ENCODE results near the gene ZFYVE9. TPM values are rescaled to one million over a fixed set of nuclear protein-coding genes. Genes with fewer than 3 reads are reported as not detected.

The ZFYVE9 gene
- total RNA-seq, 1 experiment from 2014 or later, result 2.2 TPM

DNA sequence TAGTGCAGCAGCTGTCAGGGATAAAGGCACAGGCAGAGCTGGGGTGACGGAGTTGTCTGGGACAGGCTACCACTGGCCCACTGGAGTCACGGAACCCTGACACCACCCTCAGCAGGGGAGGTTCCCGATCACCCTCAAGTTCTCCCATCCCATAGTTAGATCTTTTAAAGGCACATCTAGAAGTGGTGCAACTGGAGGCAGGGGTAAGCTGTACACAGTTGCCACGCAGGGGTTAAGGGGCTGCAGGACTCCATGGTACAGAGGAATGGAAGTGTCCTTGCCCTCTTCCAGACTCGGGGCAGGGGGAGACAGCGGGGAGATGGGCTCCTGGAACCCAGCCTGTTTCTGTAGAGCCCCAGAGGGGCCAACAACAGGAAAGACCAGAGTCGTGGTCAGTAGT is 210.8 kb downstream of the ZFYVE9 start:
- H3K27ac ChIP-seq (ENCODE audit: low read length), result no peak overlapping the region
- H3K9ac ChIP-seq (ENCODE audit: low read length), result no peak overlapping the region
- no peak overlapping the region for H3K4me3 ChIP-seq (ENCODE audit: low read length)
- H4K20me1 ChIP-seq (ENCODE audit: insufficient read depth, low read depth, low read length), result no peaks in the 10 kb centered on the region
- no peaks in the 10 kb centered on the region for H3K9me3 ChIP-seq (ENCODE audit: low read length)
- no peaks in the 10 kb centered on the region for H3K27me3 ChIP-seq (ENCODE audit: low read length)
- H2AFZ ChIP-seq (ENCODE audit: low read length), result no peak overlapping the region
- no peak for DNase-seq
- peaks cover 8% of the 10 kb centered on the region; the same call in 1 of the 2 replicates for H3K36me3 ChIP-seq (ENCODE audit: insufficient read depth, low read length)
- H3K4me2 ChIP-seq (ENCODE audit: low read depth, low read length, poor library complexity, severe bottlenecking), result no peak overlapping the region
- no peaks in the 10 kb centered on the region for H3K9me2 ChIP-seq (replicated peaks; ENCODE audit: insufficient read depth, low read length)
- H3K4me1 ChIP-seq (ENCODE audit: low read length), result no peaks in the 10 kb centered on the region
- H3K79me2 ChIP-seq (ENCODE audit: low read length), result no peaks in the 10 kb centered on the region

DNA sequence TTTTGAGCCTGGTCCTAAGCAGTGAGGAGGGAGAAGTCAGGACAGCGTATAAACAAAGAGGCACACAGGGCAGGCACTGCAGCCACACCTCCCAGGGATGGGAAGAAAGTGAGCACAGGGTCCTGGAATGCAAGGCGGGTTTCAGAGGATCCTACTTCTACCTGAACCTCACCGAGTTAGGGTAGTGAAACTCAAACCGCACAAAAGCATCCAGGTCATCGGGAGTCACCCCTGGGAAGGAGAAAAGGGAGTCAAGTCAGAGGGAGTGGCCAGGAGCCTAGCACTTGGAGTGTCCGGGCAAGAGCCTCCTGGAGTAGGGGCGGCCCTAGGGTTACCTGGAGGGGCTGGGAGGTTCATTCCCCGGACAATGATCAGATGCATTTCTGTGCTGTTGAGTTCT is 213.5 kb downstream of the ZFYVE9 start:
- no peak overlapping the region for H3K4me3 ChIP-seq (ENCODE audit: low read length)
- no peaks in the 10 kb centered on the region for H3K27me3 ChIP-seq (ENCODE audit: low read length)
- peaks cover 8% of the 10 kb centered on the region; the same call in 1 of the 2 replicates for H3K36me3 ChIP-seq (ENCODE audit: insufficient read depth, low read length)
- H3K9me2 ChIP-seq (replicated peaks; ENCODE audit: insufficient read depth, low read length), result no peaks in the 10 kb centered on the region
- DNase-seq, result no peak
- H3K4me1 ChIP-seq (ENCODE audit: low read length), result no peaks in the 10 kb centered on the region
- H3K4me2 ChIP-seq (ENCODE audit: low read depth, low read length, poor library complexity, severe bottlenecking), result no peak overlapping the region
- H4K20me1 ChIP-seq (ENCODE audit: insufficient read depth, low read depth, low read length), result no peaks in the 10 kb centered on the region
- H3K27ac ChIP-seq (ENCODE audit: low read length), result no peak overlapping the region
- no peak overlapping the region for H2AFZ ChIP-seq (ENCODE audit: low read length)
- H3K9me3 ChIP-seq (ENCODE audit: low read length), result no peaks in the 10 kb centered on the region
- H3K9ac ChIP-seq (ENCODE audit: low read length), result no peak overlapping the region
- H3K79me2 ChIP-seq (ENCODE audit: low read length), result no peaks in the 10 kb centered on the region

DNA sequence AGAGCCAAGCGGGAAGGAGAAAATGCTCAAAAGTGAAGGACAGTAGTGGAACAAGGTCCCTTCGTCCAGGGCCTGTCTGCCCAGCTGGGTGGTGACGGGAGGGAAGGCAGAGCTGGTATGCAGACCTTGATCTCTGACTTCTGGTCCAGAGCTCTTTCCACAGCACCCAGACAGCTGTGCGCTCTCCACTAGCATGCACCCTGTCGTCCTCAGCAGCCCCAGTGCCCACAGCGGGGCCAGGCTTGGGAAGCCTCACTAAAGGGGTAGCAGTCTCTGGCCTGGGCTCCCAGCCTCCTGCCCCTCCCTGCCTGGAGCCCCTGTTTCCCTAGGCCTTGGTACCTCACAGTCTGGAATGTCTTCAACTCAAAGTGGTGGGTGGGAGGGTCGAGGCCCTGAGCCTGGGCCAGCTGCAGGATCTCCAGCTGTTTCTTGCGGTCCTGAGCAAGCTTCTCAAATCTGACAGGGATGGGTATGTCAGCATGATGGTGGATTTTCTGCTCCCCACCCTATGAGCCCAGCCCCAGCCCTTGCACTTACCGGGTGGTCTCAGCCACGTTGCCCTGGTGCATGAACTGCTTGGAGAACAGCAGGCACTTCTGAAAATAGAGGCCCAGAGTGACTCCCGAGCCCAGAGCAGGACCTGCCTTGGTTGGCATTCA is 214.1 kb downstream of the ZFYVE9 start:
- Histone ChIP-seq H3K27ac (ENCODE audit: low read length) (no peak overlapping the region), H3K36me3 (ENCODE audit: insufficient read depth, low read length) (peaks cover 8% of the 10 kb centered on the region; the same call in 1 of the 2 replicates), H4K20me1 (ENCODE audit: insufficient read depth, low read depth, low read length) (no peaks in the 10 kb centered on the region), H3K4me2 (ENCODE audit: low read depth, low read length, poor library complexity, severe bottlenecking) (no peak overlapping the region), H3K9me2 (replicated peaks; ENCODE audit: insufficient read depth, low read length) (no peaks in the 10 kb centered on the region), H3K79me2 (ENCODE audit: low read length) (no peaks in the 10 kb centered on the region), H2AFZ (ENCODE audit: low read length) (no peak overlapping the region), H3K4me1 (ENCODE audit: low read length) (no peaks in the 10 kb centered on the region), H3K4me3 (ENCODE audit: low read length) (no peak overlapping the region), H3K9me3 (ENCODE audit: low read length) (no peaks in the 10 kb centered on the region), H3K9ac (ENCODE audit: low read length) (no peak overlapping the region), H3K27me3 (ENCODE audit: low read length) (no peaks in the 10 kb centered on the region)
- no peak for DNase-seq

DNA sequence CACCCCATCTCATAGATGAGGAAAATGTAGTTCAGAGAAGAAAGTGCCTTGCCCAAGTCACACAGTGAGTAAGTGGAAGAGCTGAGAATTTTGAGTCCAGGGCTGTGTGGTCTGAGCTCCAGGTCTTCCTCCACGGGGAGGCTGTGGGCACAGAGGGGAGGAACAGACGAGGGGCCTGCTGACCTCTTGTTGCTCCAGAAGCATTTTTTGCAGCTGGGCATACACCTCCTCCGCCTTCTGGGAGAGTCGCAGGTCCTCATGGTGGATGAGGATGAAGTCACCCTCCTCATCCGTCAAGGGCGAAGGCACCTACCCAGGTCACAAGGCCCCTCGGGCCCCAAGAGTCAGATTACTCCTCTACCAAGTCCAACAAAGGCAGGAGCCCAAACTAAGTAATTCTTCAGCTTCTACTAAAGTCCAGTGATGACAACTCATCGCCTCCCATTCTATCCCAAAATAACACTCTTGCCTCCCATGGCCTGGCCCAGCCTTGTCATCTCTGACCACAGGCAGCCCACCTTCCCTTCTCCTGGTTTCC is 215.0 kb downstream of the ZFYVE9 start:
- no peaks in the 10 kb centered on the region for H3K27me3 ChIP-seq (ENCODE audit: low read length)
- H3K9me3 ChIP-seq (ENCODE audit: low read length), result no peaks in the 10 kb centered on the region
- H3K9me2 ChIP-seq (replicated peaks; ENCODE audit: insufficient read depth, low read length), result no peaks in the 10 kb centered on the region
- H3K79me2 ChIP-seq (ENCODE audit: low read length), result no peaks in the 10 kb centered on the region
- H3K36me3 ChIP-seq (ENCODE audit: insufficient read depth, low read length), result peaks cover 8% of the 10 kb centered on the region; the same call in 1 of the 2 replicates
- no peak overlapping the region for H3K27ac ChIP-seq (ENCODE audit: low read length)
- no peak overlapping the region for H3K4me3 ChIP-seq (ENCODE audit: low read length)
- no peaks in the 10 kb centered on the region for H4K20me1 ChIP-seq (ENCODE audit: insufficient read depth, low read depth, low read length)
- no peak overlapping the region for H3K4me2 ChIP-seq (ENCODE audit: low read depth, low read length, poor library complexity, severe bottlenecking)
- DNase-seq, result no peak
- no peaks in the 10 kb centered on the region for H3K4me1 ChIP-seq (ENCODE audit: low read length)
- H3K9ac ChIP-seq (ENCODE audit: low read length), result no peak overlapping the region
- H2AFZ ChIP-seq (ENCODE audit: low read length), result no peak overlapping the region

DNA sequence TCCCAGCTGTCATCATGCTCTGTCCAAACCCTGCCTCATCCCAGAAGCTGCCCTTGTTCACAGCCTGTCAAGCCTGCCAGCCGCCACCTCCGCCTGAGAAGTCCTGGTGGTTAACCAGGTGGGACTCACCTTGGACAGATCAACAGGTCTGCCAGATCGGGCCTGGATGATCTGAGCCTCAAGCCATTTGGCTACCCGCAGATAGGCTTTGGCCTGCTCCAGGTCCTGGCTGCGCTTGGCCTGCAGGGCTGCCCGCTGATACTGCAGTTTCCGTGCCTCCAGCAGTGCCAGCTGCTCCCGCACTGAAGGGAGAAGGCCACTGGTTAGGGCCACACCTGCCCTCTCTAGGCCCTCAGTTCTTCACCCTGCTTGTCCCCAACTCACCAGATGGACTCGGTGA is 215.5 kb downstream of the ZFYVE9 start:
- H3K27me3 ChIP-seq (ENCODE audit: low read length), result no peaks in the 10 kb centered on the region
- no peaks in the 10 kb centered on the region for H4K20me1 ChIP-seq (ENCODE audit: insufficient read depth, low read depth, low read length)
- no peak overlapping the region for H3K27ac ChIP-seq (ENCODE audit: low read length)
- H3K4me2 ChIP-seq (ENCODE audit: low read depth, low read length, poor library complexity, severe bottlenecking), result no peak overlapping the region
- DNase-seq, result no peak
- H3K4me3 ChIP-seq (ENCODE audit: low read length), result no peak overlapping the region
- H3K9me2 ChIP-seq (replicated peaks; ENCODE audit: insufficient read depth, low read length), result no peaks in the 10 kb centered on the region
- H3K36me3 ChIP-seq (ENCODE audit: insufficient read depth, low read length), result peaks cover 8% of the 10 kb centered on the region; the same call in 1 of the 2 replicates
- no peak overlapping the region for H3K9ac ChIP-seq (ENCODE audit: low read length)
- H3K9me3 ChIP-seq (ENCODE audit: low read length), result no peaks in the 10 kb centered on the region
- no peaks in the 10 kb centered on the region for H3K79me2 ChIP-seq (ENCODE audit: low read length)
- no peak overlapping the region for H2AFZ ChIP-seq (ENCODE audit: low read length)
- H3K4me1 ChIP-seq (ENCODE audit: low read length), result no peaks in the 10 kb centered on the region

DNA sequence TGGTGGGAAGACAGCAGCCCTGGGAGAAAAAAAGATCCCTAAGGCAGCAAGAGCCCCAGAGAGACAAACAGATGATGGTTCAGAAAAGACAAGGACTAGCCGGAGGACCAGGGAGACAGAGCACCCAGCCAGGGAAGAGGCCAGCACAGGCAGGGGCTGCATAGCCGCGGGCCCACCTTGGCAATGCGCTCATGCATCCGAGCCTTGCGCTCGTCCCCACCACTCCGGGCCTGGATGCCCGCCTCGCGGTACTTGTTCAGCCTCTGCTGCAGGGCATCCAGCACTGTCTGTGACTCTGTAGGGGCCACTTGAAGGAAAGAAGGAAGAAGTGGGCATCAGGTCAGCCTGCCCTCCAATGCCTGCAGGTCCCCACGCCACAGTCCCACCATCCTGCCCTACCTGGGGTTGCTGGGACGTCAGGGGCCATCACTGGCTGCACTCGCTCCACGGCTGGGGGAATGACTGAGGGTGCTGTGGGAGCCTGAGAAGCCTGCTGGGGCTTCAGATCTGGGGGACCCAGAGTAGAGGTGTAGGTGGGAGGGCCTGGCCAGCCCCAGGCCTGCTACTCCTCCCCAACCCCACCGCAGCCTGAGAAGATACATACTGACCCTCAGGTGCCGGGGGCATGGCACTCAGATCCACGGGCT is 217.1 kb downstream of the ZFYVE9 start:
- Histone ChIP-seq H3K79me2 (ENCODE audit: low read length) (peaks cover 7% of the 10 kb centered on the region), H3K4me2 (ENCODE audit: low read depth, low read length, poor library complexity, severe bottlenecking) (no peak overlapping the region), H3K4me3 (ENCODE audit: low read length) (no peak overlapping the region), H3K4me1 (ENCODE audit: low read length) (0 out of 2 replicates have a peak, but pooled peaks cover under 1% of the 10 kb centered on the region), H3K9me3 (ENCODE audit: low read length) (no peaks in the 10 kb centered on the region), H3K9me2 (replicated peaks; ENCODE audit: insufficient read depth, low read length) (no peaks in the 10 kb centered on the region), H3K9ac (ENCODE audit: low read length) (no peak overlapping the region), H4K20me1 (ENCODE audit: insufficient read depth, low read depth, low read length) (no peaks in the 10 kb centered on the region), H2AFZ (ENCODE audit: low read length) (no peak overlapping the region), H3K27me3 (ENCODE audit: low read length) (no peaks in the 10 kb centered on the region), H3K27ac (ENCODE audit: low read length) (no peak overlapping the region), H3K36me3 (ENCODE audit: insufficient read depth, low read length) (peaks cover 9% of the 10 kb centered on the region)
- no peak for DNase-seq

DNA sequence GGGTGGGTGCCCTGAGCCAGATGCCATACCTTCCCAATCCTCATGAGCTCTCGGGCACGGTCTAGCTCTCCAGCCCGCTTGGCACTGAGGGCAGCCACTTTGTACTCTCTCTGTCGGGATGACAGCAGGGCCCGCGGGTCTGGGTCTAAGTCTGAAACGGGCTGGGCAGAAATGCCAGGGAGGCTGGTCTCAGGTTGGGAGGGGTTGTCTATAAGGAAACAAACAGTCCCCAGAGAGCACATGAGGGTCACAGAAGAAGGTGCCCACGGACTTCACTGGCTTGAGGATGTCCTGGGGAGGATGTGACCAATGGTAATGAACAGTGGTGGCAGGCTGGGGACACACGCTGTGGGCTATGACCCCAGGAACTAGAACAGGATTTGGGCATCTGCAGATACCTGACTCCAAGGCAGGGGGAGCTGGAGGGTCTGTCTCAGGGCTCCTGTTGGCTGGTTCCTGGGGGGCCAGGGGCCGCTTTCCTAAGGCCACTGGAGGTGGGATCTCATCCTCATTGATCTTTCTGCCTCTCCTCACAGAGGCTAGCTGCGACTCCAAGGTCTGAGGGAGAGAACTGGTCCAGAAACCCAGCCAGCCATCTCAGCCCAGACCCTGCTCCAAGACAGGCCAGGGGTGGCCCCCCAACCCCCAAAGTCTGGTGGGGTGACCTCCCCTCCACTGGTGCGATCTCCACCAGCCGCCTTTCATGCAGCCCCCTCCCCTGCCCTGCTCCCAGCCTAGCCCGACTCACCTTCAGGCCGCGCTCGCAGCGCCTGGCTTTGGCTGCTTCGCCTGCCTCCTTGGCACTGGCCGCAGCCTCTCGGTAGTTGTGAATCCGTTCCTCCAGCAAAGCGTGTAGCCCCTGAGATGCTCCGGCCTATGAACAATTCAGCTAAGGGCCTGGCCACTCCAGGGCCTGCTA is 218.0 kb downstream of the ZFYVE9 start:
- Histone ChIP-seq H2AFZ (ENCODE audit: low read length) (no peak overlapping the region), H3K27me3 (ENCODE audit: low read length) (no peaks in the 10 kb centered on the region), H3K4me1 (ENCODE audit: low read length) (peaks cover 10% of the 10 kb centered on the region), H4K20me1 (ENCODE audit: insufficient read depth, low read depth, low read length) (no peaks in the 10 kb centered on the region), H3K4me2 (ENCODE audit: low read depth, low read length, poor library complexity, severe bottlenecking) (no peak overlapping the region), H3K79me2 (ENCODE audit: low read length) (peaks cover 16% of the 10 kb centered on the region), H3K27ac (ENCODE audit: low read length) (no peak overlapping the region), H3K9me3 (ENCODE audit: low read length) (no peaks in the 10 kb centered on the region), H3K9me2 (replicated peaks; ENCODE audit: insufficient read depth, low read length) (no peaks in the 10 kb centered on the region), H3K4me3 (ENCODE audit: low read length) (no peak overlapping the region), H3K9ac (ENCODE audit: low read length) (no peak overlapping the region), H3K36me3 (ENCODE audit: insufficient read depth, low read length) (peaks cover 10% of the 10 kb centered on the region)
- DNase-seq, result no peak

DNA sequence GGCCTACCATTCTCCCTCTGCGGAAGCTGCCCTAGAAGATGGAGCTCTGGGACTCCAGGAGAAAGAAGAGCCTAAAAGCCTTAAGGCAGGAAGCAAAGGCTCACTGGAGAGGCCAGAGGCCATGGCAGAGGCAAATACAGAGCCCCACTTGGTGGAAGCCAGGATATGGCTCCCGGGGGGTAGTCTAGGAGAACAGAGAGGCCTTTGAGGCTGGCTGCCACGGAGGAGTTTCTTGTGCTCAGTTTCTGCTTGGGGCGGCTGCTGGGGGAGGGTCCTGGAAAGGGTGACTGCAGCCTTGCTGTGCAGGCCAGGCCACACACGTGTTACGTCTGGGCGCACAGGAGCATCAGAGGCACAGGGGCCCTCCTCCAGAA is 218.7 kb downstream of the ZFYVE9 start:
- Histone ChIP-seq H3K4me2 (ENCODE audit: low read depth, low read length, poor library complexity, severe bottlenecking) (no peak overlapping the region), H4K20me1 (ENCODE audit: insufficient read depth, low read depth, low read length) (no peaks in the 10 kb centered on the region)

More for the DNA sequence above, 218.7 kb downstream of the ZFYVE9 start:
- H3K4me3 ChIP-seq (ENCODE audit: low read length), result no peak overlapping the region
- H3K79me2 ChIP-seq (ENCODE audit: low read length), result peaks cover 23% of the 10 kb centered on the region
- no peaks in the 10 kb centered on the region for H3K9me3 ChIP-seq (ENCODE audit: low read length)
- H2AFZ ChIP-seq (ENCODE audit: low read length), result no peak overlapping the region
- no peaks in the 10 kb centered on the region for H3K9me2 ChIP-seq (replicated peaks; ENCODE audit: insufficient read depth, low read length)
- no peak overlapping the region for H3K27ac ChIP-seq (ENCODE audit: low read length)
- H3K4me1 ChIP-seq (ENCODE audit: low read length), result peaks cover 12% of the 10 kb centered on the region
- no peak for DNase-seq
- H3K36me3 ChIP-seq (ENCODE audit: insufficient read depth, low read length), result peaks cover 10% of the 10 kb centered on the region
- no peak overlapping the region for H3K9ac ChIP-seq (ENCODE audit: low read length)
- no peaks in the 10 kb centered on the region for H3K27me3 ChIP-seq (ENCODE audit: low read length)

Data from Karpas-422 (cell line).